ENCODE results near the gene CDC123. TPM values are rescaled to one million over a fixed set of nuclear protein-coding genes. Genes with fewer than 3 reads are reported as not detected.

Gene CDC123
- total and polyA plus RNA-seq, 2 experiments from 2014 or later = 158 to 179 TPM

GRCh38 chr10:12212454-12212853 is 16.5 kb downstream of the CDC123 start (continued):
- TF ChIP-seq, protein P1, sequence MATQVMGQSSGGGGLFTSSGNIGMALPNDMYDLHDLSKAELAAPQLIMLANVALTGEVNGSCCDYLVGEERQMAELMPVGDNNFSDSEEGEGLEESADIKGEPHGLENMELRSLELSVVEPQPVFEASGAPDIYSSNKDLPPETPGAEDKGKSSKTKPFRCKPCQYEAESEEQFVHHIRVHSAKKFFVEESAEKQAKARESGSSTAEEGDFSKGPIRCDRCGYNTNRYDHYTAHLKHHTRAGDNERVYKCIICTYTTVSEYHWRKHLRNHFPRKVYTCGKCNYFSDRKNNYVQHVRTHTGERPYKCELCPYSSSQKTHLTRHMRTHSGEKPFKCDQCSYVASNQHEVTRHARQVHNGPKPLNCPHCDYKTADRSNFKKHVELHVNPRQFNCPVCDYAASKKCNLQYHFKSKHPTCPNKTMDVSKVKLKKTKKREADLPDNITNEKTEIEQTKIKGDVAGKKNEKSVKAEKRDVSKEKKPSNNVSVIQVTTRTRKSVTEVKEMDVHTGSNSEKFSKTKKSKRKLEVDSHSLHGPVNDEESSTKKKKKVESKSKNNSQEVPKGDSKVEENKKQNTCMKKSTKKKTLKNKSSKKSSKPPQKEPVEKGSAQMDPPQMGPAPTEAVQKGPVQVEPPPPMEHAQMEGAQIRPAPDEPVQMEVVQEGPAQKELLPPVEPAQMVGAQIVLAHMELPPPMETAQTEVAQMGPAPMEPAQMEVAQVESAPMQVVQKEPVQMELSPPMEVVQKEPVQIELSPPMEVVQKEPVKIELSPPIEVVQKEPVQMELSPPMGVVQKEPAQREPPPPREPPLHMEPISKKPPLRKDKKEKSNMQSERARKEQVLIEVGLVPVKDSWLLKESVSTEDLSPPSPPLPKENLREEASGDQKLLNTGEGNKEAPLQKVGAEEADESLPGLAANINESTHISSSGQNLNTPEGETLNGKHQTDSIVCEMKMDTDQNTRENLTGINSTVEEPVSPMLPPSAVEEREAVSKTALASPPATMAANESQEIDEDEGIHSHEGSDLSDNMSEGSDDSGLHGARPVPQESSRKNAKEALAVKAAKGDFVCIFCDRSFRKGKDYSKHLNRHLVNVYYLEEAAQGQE (IDR thresholded peaks at IDR 0.05; ENCODE audit: unreplicated experiment) = no peak
- TF ChIP-seq CREB1 (CRISPR knock-in tag; IDR thresholded peaks at IDR 0.05; ENCODE audit: low read depth) = no peak
- TF ChIP-seq EZH2 (IDR thresholded peaks at IDR 0.05; ENCODE audit: low read depth, unreplicated experiment) = no peak
- TF ChIP-seq, protein P2, sequence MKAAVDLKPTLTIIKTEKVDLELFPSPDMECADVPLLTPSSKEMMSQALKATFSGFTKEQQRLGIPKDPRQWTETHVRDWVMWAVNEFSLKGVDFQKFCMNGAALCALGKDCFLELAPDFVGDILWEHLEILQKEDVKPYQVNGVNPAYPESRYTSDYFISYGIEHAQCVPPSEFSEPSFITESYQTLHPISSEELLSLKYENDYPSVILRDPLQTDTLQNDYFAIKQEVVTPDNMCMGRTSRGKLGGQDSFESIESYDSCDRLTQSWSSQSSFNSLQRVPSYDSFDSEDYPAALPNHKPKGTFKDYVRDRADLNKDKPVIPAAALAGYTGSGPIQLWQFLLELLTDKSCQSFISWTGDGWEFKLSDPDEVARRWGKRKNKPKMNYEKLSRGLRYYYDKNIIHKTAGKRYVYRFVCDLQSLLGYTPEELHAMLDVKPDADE (IDR thresholded peaks at IDR 0.05) = no peak

DNA sequence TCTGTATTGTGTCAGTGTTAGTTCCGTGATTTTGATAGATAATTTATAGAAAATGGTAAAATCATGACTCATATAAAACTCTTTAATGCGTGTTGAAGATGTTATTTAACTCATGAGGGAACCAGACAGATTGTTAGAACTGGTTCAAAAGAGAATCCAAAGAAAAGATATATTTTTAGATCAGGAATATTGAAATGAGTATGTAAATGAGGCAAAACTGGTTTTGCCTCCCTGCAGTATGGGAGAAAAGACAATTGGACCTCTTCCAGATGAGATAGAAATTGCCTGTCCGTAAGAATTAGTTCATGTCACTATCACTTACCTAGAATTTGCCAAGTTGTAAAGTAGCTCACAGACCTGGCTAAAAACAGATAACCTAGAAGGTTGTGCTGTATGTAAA is 17.6 kb downstream of the CDC123 start:
- no peak overlapping the region for H3K27ac Mint-ChIP-seq
- no peak for ATAC-seq
- peak overlapping the region; percentile 41; the same call in 1 of the 2 replicates for H3K27ac ChIP-seq (ENCODE audit: low read depth)

More for the DNA sequence above, 17.6 kb downstream of the CDC123 start:
- H3K4me1 Mint-ChIP-seq = no peaks in the 10 kb centered on the region
- Histone ChIP-seq H3K79me2 (replicated peaks; ENCODE audit: insufficient read depth) (peaks cover 43% of the 10 kb centered on the region), H3K4me3 (no peak overlapping the region), H3K27me3 (ENCODE audit: insufficient read depth) (no peaks in the 10 kb centered on the region), H3K9me2 (ENCODE audit: insufficient read depth) (no peaks in the 10 kb centered on the region), H2AFZ (no peak overlapping the region), H4K20me1 (replicated peaks; ENCODE audit: insufficient read depth) (peaks cover 19% of the 10 kb centered on the region), H3K4me2 (no peak overlapping the region), H3K36me3 (ENCODE audit: insufficient read depth) (peaks cover 54% of the 10 kb centered on the region), H3F3A (replicated peaks; ENCODE audit: low read depth) (no peaks in the 10 kb centered on the region; the same call in 1 of the 2 replicates), H3K4me1 (ENCODE audit: insufficient read depth) (no peaks in the 10 kb centered on the region)
- DNase-seq (ENCODE audit: low spot score) = no peak
- TF ChIP-seq ZNF331 (CRISPR knock-in tag; IDR thresholded peaks at IDR 0.05; ENCODE audit: low read depth) = no peak
- no peak for TF ChIP-seq CREB1 (CRISPR knock-in tag; IDR thresholded peaks at IDR 0.05; ENCODE audit: low read depth)
- TF ChIP-seq ZNF462 (CRISPR knock-in tag; IDR thresholded peaks at IDR 0.05) = no peak
- no peak for TF ChIP-seq JUNB (IDR thresholded peaks at IDR 0.05; ENCODE audit: unreplicated experiment)
- TF ChIP-seq EZH2 (IDR thresholded peaks at IDR 0.05; ENCODE audit: low read depth, unreplicated experiment) = no peak
- no peak for TF ChIP-seq NANOG (IDR thresholded peaks at IDR 0.05; ENCODE audit: borderline replicate concordance)
- TF ChIP-seq ZNF114 (CRISPR knock-in tag; IDR thresholded peaks at IDR 0.05) = no peak
- no peak for TF ChIP-seq EZH2phosphoT487 (IDR thresholded peaks at IDR 0.05; ENCODE audit: unreplicated experiment)
- TF ChIP-seq, protein P2 (IDR thresholded peaks at IDR 0.05) = no peak
- TF ChIP-seq POLR2AphosphoS5 (IDR thresholded peaks at IDR 0.05; ENCODE audit: low read depth) = no peak
- TF ChIP-seq STAT1 (IDR thresholded peaks at IDR 0.05; ENCODE audit: unreplicated experiment) = no peak
- no peaks in the 10 kb centered on the region for H3K9me3 Mint-ChIP-seq
- H3K27me3 Mint-ChIP-seq (ENCODE audit: insufficient read depth, low read depth, poor library complexity) = no peaks in the 10 kb centered on the region
- H3K4me3 Mint-ChIP-seq = no peak overlapping the region
- peaks cover 67% of the 10 kb centered on the region for H3K36me3 Mint-ChIP-seq (ENCODE audit: low read depth)

All from GM23338 (cell line).